ENCODE measurements around the gene HSD11B1. TPM values are rescaled to one million over a fixed set of nuclear protein-coding genes. Genes with fewer than 3 reads are reported as not detected.
"Not testable (repeated sequence)": the region's sequence is repeated elsewhere in the genome, so short reads cannot be mapped to it uniquely, and the experiment has no call there.

Gene HSD11B1
- total RNA-seq, 1 donor from 2014 or later, result 3.1 TPM

- no peak for DNase-seq (ENCODE audit: low spot score)
Measured at GRCh38 chr1:209691237-209691636, 13.4 kb upstream of the HSD11B1 start.

GRCh38 chr1:209692296-209692695 is 12.3 kb upstream of the HSD11B1 start:
- DNase-seq (ENCODE audit: low spot score), result no peak

- DNase-seq (ENCODE audit: low spot score), result peak; percentile 91
Measured at GRCh38 chr1:209692745-209693504, 11.7 kb upstream of the HSD11B1 start.

GRCh38 chr1:209696673-209697072 is 8.0 kb upstream of the HSD11B1 start:
- no peak for DNase-seq (ENCODE audit: low spot score)

GRCh38 chr1:209697126-209697525 is 7.5 kb upstream of the HSD11B1 start:
- DNase-seq (ENCODE audit: low spot score), result no peak

- not testable (repeated sequence) for DNase-seq (ENCODE audit: low spot score)
Measured at GRCh38 chr1:209700686-209701085, 4.0 kb upstream of the HSD11B1 start.

- DNase-seq (ENCODE audit: low spot score), result no peak
Measured at GRCh38 chr1:209702832-209703231, 1.8 kb upstream of the HSD11B1 start.

GRCh38 chr1:209703834-209704504 is 677 bp upstream of the HSD11B1 start:
- no peak for DNase-seq (ENCODE audit: low spot score)

- no peak for DNase-seq (ENCODE audit: low spot score)
Measured at GRCh38 chr1:209705033-209705598, 470 bp downstream of the HSD11B1 start.

- no peak for DNase-seq (ENCODE audit: low spot score)
Measured at GRCh38 chr1:209706622-209707021, 2.0 kb downstream of the HSD11B1 start.

GRCh38 chr1:209707308-209707707 is 2.7 kb downstream of the HSD11B1 start:
- DNase-seq (ENCODE audit: low spot score), result no peak

GRCh38 chr1:209708297-209708696 is 3.7 kb downstream of the HSD11B1 start:
- DNase-seq (ENCODE audit: low spot score), result no peak

- no peak for DNase-seq (ENCODE audit: low spot score)
Measured at GRCh38 chr1:209710093-209710492, 5.4 kb downstream of the HSD11B1 start.

- DNase-seq (ENCODE audit: low spot score), result peak; percentile 51
Measured at GRCh38 chr1:209710847-209711246, 6.2 kb downstream of the HSD11B1 start.

- no peak for DNase-seq (ENCODE audit: low spot score)
Measured at GRCh38 chr1:209714338-209714737, 9.7 kb downstream of the HSD11B1 start.

- no peak for DNase-seq (ENCODE audit: low spot score)
Measured at GRCh38 chr1:209715314-209715713, 10.7 kb downstream of the HSD11B1 start.

GRCh38 chr1:209717818-209718217 is 13.2 kb downstream of the HSD11B1 start:
- no peak for DNase-seq (ENCODE audit: low spot score)

- DNase-seq (ENCODE audit: low spot score), result no peak
Measured at GRCh38 chr1:209720326-209720725, 15.7 kb downstream of the HSD11B1 start.

GRCh38 chr1:209720826-209721225 is 16.2 kb downstream of the HSD11B1 start:
- DNase-seq (ENCODE audit: low spot score), result no peak

- no peak for DNase-seq (ENCODE audit: low spot score)
Measured at GRCh38 chr1:209721323-209721722, 16.7 kb downstream of the HSD11B1 start.

- no peak for DNase-seq (ENCODE audit: low spot score)
Measured at GRCh38 chr1:209723265-209723664, 18.6 kb downstream of the HSD11B1 start.

- DNase-seq (ENCODE audit: low spot score), result no peak
Measured at GRCh38 chr1:209723756-209724693, 19.4 kb downstream of the HSD11B1 start.

Data from umbilical cord (tissue), 2 donors.